GM19467 (cell line): ENCODE results near the gene ERBB3.
"Not testable (repeated sequence)": the region's sequence is repeated elsewhere in the genome, so short reads cannot be mapped to it uniquely, and the experiment has no call there.

ENCODE experiments used
- ATAC-seq: cut with Tn5 transposase; IDR thresholded peaks from one replicate; pipeline ENCODE4 v1.9.1; 2021; ENCODE audit warnings: mild to moderate bottlenecking, moderate library complexity; ENCODE audit not compliant: unreplicated experiment

Gene ERBB3

DNA sequence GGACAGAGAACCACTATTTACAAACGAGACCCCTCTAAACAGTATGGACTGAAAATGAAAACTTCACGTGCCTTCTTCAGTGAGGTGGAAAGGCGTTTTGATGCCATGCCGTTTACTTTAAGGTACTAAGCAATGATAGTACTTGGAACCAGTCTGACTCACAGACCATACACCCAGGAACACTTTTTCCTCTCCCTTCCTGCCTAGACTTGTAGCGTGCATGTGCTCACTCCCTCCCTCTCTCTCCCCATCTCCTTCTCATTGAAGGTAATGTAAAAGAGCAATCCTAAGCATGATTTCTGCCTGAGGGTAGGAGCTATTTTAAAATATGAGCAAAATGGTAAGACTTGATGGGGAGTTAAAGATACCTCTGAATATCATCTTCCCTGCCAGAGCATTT, 30.6 kb downstream of the ERBB3 start:
- ATAC-seq, result no peak

DNA sequence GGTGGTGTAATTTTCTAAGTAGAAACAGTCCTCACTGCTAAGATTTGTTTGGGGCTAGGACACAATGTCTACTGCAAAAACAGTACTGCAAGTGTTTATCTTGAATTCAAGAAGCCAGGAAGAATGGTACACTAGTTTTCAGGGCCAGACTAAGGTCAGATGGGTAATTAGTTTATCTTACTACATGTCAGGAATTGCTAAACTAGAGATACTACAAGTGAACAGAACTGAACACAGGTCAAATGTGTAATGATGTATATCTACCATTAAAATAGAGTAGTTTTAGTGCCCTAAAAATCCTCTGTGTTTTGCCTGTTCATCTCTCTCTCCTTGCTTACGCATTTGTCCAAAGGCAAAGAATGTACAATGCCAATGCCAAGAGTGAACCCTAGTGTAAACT, 34.1 kb downstream of the ERBB3 start:
- no peak for ATAC-seq

DNA sequence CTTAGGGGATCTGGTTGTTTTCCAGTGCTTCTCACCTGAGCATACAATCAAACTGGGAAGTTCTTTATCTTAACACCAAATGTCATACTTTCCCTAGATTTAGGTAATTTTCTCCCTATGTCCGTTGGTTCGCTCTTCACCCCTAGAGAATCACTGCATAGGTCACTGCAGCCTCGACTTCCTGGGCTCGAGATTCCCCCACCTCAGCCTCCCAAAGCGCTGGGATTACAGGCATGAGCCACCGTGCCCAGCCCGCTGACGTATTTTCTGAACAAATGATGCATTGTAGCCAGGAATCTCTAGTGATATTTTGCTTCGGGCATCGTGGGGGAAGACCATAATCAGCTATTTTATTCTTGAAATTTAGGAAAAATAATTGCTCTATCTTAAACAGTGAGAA, 35.4 kb downstream of the ERBB3 start:
- ATAC-seq, result no peak

DNA sequence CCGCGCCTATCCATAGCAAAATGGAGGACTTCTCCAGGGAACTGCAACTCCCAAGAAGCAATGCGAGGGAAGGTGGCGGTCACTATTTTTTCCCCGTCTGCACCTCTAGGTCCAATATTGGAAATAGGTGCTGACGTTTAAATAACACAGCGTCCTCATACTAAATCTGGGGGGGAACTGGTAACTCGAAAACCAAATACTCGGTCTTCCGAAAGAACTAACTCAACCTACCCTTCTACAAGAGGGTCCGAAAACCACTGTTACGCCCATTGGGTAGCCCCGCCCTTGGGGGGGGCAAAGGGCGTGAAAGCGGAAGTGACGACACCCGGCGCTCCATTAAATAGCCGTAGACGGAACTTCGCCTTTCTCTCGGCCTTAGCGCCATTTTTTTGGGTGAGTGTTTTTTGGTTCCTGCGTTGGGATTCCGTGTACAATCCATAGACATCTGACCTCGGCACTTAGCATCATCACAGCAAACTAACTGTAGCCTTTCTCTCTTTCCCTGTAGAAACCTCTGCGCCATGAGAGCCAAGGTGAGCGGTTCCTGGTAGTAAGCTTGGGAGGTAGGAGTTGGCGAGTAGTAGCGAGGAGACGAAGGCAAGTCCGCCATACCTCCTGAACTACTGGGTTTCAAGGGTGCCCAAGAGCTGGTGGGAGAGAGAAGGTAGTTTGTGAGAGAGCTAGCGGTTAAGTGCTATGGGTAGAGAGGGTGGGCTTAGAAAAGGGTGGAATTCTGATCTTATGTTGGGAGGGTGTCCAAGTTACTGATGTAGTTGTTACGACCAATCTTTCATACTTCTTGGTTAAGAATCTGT, 36.5 kb downstream of the ERBB3 start, which contains the start of gene RPL41:
RPL41 (plus strand) TSS at position 367 of the 815 bp plus-strand sequence.
- ATAC-seq, result peak; percentile 44

DNA sequence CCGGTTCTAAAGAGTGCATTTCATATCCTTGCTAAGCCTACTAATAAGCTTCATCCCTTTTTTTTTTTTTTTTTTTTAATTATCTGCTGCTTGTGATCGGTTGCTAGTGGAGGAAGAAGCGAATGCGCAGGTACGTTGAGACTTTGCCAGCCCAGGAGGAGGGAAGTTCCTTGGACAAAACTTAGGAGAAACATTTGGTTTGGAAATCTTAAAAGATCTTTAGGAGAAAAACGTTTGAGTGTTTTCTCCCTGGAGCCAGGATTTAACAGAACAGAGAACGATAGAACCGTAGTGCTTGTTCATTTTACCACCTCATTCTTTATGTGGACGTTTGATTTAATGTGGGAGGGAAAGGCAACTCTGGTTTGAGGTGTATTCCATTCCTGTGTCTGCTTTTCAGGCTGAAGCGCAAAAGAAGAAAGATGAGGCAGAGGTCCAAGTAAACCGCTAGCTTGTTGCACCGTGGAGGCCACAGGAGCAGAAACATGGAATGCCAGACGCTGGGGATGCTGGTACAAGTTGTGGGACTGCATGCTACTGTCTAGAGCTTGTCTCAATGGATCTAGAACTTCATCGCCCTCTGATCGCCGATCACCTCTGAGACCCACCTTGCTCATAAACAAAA, 37.2 kb downstream of the ERBB3 start:
- not testable (repeated sequence) for ATAC-seq

DNA sequence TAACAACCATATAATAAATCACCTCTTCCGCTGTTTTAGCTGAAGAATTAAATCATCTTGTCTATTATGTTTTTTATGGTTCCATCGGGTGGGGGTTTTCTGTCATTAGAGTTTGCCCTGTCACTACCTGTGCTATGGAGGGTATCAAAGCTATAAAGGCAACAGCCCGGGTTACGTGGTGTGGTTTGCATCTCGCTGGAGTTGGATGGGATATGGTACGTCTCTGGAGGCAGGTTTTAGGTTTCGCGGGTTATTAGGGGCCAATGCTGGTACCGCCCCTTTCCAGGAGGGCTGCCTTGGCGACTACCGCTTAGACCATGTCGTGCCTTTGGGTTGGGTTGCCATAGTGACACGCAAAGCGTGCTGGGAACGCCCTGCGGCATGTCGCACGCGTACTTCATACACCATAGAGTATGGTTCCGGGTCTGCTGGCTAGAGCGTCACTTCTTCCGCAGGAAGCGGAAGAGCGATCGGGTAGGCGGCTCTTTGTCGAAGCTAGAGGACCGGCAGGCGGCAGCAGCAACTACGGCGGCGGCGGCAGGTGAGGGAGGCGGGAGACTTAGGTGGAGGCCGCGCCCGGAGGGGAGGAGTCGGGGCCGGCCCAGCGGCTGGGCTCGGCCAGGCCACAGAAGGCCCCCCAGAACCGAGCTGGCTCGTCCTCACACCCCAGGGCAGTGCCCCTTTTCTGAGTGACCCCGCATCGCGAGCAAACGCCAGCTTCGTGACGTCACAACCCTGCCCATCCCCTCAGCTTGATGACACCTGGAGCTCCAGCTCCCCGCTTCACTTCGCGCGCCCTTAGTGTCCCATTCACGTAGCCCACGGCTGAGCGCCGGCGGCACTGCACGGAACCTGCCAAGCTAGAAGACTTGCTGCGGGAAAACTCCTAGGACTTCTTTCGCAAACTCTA, 38.1 kb downstream of the ERBB3 start, which contains the start of gene ZC3H10:
ZC3H10 (plus strand) TSS at position 489 of the 910 bp plus-strand sequence. CDS start 2,297 bp downstream, outside the sequence.
- ATAC-seq, result peak; percentile 76

DNA sequence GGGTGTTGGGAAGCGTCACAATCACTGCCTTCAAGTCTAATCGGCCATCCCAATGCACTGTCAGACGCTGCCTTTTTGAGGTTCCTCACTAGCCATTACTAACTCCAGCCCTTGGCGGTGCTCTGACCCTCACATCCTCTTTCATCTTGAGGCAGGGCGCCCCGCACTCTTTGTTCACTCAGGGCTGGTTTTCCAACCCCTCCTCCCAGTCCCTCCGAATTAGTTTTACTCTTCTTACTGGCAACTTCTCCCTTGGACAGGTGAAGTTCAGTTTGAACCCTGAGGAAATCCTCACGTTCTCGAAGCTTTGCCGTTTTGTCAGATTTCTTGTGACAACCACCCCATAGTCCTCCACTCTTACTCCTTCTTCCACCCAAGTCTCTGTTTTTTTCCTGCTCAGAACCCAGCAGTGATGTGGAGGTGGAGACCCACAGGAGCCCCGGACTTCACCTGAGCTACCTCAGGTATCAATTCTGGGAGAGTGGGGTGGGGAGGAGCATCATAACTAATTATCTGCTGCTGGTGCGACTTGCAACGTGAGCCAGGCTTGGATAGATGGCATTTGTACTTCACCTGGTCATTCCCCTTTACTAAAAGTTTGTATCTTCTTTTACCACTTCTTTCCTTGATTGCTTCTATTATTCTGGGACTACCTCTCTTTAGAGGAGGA, 38.9 kb downstream of the ERBB3 start:
- ATAC-seq, result no peak

DNA sequence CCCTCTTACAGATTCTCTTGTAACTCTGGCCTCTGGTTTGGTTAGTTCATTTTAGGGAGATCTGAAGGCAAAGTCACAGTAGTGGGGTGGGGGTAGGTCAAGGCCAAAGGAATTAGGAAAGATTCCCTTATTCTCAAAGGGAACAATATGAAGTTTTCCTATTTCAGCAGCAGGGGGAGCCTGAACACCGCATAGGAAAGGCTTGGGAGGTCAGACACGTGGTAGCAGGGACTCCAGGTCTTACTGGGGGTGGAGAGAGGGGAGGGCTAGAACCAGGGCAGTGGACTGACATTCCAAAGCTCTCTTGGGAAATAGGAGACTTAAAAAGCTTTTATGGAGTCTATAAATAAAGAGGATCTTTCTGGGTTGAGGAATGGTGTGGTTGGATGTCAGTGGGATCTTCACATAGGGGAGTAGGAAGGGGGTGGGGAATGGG, 39.4 kb downstream of the ERBB3 start:
- no peak for ATAC-seq

DNA sequence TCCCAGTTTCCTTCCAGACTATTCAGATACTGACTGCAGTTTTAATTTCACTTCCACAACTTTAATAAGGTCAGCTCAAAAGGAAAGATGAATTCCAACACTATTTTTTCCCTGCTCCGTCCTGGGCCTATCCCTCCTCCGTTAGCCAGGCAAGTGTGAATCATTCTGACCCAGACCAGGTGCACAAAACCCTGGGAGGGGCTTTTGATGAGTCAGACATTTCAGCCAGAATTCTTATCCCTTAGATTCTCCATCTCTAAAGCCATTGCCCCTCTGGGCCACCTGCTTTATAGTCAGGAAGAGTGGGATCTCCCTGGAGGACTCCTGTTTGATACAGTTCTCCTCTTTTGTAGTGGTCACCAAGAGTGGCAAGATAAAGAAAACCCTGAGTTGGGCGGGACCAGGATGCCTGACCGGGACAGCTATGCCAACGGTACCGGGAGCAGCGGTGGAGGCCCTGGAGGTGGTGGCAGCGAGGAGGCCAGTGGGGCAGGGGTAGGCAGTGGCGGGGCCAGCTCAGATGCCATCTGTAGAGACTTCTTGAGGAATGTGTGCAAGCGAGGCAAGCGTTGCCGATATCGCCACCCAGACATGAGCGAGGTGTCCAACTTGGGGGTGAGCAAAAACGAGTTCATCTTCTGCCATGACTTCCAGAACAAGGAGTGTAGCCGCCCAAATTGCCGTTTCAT, 40.3 kb downstream of the ERBB3 start:
- no peak for ATAC-seq

DNA sequence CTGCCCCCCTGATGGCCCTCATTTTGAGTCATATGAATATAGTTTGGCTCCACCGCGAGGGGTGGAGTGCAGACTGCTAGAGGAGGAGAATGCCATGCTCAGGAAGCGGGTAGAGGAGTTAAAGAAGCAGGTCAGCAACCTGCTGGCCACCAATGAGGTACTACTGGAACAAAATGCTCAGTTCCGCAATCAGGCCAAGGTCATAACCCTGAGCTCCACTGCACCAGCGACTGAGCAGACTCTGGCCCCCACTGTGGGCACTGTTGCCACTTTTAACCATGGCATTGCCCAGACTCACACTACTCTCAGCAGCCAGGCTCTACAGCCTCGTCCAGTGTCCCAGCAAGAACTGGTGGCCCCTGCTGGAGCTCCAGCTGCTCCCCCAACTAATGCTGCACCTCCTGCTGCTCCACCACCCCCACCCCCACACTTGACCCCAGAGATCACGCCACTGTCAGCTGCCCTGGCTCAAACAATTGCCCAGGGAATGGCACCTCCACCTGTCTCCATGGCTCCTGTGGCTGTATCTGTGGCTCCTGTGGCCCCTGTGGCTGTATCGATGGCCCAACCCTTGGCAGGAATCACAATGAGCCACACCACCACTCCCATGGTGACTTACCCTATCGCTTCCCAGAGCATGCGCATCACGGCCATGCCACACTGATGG, 41.4 kb downstream of the ERBB3 start:
- ATAC-seq, result no peak

DNA sequence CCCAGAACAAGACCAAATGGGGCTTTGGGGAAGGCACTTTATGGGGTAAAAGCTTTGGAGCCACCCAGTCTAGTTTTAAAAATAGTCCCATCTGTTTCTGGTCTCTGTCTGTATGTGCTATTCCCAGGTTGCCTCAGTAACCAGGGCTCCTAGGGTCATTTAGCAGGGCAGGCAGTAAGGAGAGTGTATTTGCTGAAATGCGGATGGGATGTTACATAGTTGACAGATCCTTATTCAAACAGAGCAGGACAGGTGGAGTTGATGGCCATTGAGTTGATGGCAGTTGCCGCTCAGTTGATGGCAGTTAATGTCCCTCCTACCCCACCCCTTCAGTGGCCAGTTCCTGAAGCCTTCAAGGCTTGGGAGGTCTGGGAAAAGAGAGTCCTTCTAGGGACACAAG, 42.7 kb downstream of the ERBB3 start:
- ATAC-seq, result no peak

DNA sequence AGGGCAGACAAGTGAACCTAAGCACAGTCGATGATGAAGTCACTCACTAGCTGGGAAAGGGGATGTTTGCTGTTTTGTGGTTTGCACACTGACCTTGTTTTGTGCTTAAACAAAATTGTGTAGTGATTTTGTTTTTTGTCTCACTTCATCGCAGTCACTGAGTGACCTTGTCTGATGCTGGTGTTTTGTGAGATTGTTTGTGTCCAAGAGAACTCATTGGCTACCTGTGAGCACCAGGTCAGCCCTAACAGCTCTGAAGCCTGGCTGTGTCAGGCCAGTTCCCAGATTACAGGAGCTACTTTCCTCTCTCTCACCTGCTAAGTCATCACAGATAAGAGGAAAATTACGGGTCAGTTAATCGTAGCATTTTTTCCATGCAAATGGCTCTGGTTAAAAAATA, 44.2 kb downstream of the ERBB3 start:
- ATAC-seq, result no peak

DNA sequence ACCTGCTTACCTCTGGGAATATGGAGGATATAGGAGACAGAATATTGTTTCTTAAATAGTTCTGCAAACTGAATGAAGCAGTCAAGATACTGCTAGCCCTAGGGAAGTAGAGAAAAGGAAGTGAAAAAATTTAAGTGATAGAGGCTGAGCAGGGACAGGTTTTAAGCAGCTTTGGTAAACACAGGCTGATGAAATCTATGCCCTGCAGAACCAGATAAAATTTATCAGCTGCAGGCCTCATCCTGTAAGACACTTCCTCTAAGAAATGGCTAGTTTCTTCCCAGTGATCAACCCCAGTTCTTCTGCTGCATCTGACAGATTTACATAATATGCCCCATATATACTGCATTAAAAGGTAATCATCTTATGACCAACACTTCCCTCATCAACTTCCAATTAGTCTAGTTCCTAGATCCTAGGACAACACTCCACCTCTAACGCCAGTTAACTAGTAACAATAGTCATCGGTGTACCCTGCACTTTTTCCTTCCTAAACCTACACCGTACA, 46.8 kb downstream of the ERBB3 start:
- ATAC-seq, result no peak

DNA sequence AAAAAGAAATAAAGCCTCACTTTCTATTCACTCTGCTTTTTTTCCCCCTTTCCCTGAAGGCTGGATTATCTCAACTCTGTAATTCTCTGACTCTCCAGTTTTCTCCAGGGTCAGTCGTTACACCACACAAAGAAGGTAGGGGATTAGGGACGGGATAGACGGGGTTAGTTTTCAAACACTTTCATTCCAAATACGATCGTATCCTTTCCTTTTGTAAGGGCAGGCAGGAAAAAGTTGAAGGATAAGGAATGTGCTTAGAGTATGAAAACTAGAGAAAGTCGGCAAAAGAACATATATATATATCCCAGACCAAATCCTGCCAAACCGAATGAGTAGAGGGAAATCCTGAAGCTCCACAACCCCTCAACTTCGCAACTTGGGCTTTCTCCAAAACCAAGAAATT, 47.5 kb downstream of the ERBB3 start:
- ATAC-seq, result no peak

DNA sequence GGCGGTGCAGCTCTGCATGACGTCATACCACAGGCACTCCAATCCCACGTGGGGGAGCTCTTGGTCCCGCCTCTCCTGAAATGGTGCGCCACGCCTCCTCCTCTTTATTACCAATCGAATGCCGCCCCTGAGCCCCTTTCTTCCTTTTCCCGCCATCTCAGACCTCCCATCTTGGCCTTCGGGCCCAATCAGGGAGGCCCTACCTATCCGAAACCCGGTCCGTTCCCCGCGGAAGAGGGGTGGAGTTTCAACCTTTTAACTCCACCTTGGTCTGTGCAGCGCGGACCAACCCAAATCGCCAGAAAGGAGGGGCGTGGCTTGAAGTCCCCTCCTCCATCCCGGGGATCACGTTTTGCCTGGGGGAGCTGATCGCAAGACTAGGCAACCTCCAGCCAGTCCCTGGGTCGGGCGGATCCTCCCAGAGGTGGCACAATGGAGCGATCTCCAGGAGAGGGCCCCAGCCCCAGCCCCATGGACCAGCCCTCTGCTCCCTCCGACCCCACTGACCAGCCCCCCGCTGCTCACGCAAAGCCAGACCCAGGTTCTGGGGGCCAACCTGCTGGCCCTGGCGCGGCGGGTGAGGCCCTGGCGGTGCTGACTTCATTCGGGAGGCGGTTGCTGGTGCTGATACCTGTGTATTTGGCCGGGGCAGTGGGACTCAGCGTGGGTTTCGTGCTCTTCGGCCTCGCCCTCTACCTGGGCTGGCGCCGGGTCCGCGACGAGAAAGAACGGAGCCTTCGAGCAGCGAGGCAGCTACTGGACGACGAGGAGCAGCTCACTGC, 48.1 kb downstream of the ERBB3 start, which contains the start of gene ESYT1:
ESYT1 (plus strand) TSS at position 380 of the 782 bp plus-strand sequence; CDS start at position 433, 53 bp downstream.
- ATAC-seq, result peak; percentile 83

DNA sequence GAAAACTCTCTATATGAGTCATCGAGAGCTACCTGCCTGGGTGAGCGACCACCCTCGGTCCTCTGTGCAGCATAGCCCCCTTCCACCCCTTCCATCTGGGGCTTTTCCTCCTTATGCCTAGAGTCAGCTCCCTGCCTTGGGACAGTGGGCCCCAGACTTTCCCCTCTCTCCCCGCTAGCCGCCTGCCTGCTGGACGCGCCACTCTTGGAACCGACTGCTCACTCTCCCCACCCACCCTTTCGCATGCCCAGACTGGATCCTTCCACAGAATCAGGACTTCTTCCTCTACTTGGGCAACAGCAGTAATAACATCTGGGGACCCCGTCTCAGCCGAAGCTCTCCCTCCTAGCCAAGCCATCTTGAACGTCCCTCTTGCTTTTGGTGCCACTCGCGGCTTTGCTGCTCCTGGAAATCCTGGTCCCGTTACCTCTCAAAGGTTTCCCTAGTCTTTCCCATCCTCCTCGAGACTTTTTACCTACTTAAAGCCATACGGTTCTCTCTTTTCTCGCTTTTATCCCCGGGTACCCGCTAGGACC, 48.8 kb downstream of the ERBB3 start:
- no peak for ATAC-seq

DNA sequence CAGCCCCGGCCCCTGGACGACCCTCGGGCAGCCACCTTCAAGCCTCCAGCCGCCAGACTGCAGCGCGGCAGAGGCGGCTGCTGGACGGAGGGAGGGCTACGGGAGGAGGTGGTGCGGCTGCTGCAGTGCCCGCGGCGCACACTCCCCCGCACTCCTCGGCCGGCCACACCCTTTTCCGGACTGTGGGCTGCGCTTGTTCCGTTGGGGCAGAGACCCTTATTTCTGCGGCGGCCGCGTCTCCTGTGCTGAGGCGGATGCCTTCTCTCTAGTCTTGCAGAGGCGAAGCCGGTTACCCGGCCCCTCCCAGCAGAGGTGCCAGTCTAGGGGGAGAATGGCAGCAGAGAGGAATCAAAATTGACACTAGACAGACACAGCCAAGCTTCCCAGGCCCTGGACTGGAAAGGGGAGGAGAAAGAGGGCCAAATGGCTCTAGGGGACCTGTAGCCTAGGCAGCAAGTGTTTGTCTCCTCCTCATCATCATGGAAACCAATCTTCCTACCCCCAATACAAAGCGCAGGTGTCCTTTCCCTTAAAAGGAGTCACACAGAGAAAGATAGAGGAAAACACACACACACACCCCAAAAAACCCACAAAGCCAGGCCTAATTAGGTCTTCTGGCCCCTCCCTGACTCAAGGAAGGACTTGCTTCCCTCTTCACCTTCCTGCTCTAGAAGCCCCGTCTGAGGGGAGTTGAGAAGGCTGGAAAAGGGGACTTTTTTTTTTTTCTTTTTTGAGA, 49.4 kb downstream of the ERBB3 start:
- peak; percentile 25 for ATAC-seq
